ENCODE measurements around the gene EHBP1.

DNA sequence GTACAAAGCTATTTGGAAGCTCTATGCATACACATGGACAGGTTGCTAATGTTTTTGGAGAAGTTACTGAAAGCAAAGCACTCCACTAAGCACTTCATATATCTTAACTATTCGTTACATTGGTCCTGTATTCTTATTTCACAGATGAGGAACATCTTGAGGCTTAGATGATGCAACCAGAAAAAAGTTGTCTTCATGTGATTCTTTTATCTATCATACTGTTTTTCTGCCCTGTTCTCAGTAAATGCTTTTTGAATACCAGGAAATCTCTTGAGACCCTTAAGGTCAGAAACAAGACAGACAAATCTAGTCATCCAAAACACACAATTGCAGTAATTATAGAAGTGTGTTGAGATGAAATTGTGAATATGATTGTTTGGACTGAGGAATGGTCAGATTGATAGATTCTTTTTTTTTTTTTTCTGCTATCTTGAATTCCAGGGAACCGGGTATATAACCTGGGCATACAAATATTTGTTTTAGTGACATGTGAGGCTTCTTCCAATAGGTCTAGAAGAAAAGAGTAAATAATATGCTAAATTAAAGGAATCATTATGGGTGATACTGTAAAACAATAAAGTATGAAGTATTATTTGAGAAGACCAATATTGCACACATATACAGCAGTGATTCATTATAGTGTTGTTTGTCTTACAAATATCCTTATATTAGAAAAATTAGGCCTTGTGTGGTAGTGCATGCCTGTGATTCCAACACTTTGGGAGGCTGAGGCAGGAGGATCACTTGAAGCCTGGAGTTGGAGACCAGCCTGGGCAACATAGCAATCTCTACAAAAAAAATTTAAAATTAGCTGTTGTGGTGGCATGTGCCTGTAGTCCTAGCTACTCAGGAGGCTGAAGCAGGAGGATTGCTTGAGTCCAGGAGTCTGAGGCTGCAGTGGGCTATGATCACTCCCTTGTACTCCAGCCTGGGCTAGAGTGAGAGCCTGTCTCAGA lies 33.7 kb downstream of the EHBP1 start:
- TF ChIP-seq, protein P1, sequence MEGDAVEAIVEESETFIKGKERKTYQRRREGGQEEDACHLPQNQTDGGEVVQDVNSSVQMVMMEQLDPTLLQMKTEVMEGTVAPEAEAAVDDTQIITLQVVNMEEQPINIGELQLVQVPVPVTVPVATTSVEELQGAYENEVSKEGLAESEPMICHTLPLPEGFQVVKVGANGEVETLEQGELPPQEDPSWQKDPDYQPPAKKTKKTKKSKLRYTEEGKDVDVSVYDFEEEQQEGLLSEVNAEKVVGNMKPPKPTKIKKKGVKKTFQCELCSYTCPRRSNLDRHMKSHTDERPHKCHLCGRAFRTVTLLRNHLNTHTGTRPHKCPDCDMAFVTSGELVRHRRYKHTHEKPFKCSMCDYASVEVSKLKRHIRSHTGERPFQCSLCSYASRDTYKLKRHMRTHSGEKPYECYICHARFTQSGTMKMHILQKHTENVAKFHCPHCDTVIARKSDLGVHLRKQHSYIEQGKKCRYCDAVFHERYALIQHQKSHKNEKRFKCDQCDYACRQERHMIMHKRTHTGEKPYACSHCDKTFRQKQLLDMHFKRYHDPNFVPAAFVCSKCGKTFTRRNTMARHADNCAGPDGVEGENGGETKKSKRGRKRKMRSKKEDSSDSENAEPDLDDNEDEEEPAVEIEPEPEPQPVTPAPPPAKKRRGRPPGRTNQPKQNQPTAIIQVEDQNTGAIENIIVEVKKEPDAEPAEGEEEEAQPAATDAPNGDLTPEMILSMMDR (IDR thresholded peaks at IDR 0.05), result no peak
- TF ChIP-seq POLR2A (IDR thresholded peaks at IDR 0.05) (no peak), EP300 (IDR thresholded peaks at IDR 0.05) (no peak)
